HG03520 (cell line): Measurements from ENCODE around the gene TSPY3.
"Not testable (repeated sequence)": the region's sequence is repeated elsewhere in the genome, so short reads cannot be mapped to it uniquely, and the experiment has no call there.

Source experiments
- ATAC-seq: cut with Tn5 transposase; IDR thresholded peaks from one replicate; pipeline ENCODE4 v1.9.1; 2021; ENCODE audit warnings: mild to moderate bottlenecking, moderate library complexity; ENCODE audit not compliant: unreplicated experiment

The TSPY3 gene, protein sequence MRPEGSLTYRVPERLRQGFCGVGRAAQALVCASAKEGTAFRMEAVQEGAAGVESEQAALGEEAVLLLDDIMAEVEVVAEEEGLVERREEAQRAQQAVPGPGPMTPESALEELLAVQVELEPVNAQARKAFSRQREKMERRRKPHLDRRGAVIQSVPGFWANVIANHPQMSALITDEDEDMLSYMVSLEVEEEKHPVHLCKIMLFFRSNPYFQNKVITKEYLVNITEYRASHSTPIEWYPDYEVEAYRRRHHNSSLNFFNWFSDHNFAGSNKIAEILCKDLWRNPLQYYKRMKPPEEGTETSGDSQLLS

DNA sequence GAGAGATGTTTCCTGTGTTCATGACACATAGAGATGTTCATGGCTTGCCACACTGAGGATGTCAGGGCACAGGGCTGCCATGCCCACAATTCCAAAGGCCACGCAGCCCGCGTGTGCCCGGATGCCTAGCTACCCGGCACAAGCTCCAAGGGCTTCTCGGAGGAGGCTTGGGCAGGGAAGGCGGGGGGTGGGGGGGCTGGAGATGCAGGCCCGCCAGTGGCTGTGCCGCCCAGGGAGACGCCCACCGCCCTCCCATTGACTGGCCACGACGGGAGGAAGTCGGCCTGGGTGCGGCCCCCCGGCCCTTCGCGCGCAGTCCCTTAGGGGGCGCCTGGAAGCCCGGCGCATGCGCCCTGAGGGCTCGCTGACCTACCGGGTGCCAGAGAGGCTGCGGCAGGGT lies at the start of gene TSPY3:
TSPY3 (plus strand) TSS at position 301 of the 400 bp plus-strand sequence; CDS start at position 347, 46 bp downstream.
- not testable (repeated sequence) for ATAC-seq

DNA sequence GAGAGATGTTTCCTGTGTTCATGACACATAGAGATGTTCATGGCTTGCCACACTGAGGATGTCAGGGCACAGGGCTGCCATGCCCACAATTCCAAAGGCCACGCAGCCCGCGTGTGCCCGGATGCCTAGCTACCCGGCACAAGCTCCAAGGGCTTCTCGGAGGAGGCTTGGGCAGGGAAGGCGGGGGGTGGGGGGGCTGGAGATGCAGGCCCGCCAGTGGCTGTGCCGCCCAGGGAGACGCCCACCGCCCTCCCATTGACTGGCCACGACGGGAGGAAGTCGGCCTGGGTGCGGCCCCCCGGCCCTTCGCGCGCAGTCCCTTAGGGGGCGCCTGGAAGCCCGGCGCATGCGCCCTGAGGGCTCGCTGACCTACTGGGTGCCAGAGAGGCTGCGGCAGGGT lies 40.7 kb upstream of the TSPY3 start, which contains the start of gene TSPY8:
TSPY8 (plus strand) TSS at position 301 of the 400 bp plus-strand sequence; CDS start at position 347, 46 bp downstream.
- not testable (repeated sequence) for ATAC-seq

DNA sequence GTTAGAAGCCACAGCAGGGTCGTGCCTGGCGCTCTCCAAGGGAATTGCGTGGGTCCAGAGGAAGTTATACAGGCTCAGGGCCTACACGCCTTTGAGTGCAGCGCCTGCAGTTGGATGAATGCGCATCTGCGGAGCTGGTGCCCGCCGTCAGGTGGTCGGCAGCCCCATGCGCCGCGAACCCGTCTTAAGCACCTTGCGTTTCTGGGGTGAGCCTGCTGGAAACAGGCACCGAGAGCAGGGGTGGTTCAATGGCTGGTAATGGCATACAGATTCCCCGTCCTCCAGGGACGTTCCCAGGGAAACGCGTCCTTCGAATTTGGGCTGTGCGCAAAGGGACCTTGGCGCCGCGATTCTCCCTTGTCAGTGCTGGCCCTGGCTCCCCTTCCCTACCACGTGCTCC lies 1.7 kb upstream of the TSPY3 start:
- not testable (repeated sequence) for ATAC-seq
